ENCODE data around the gene POLR3B. TPM values are rescaled to one million over a fixed set of nuclear protein-coding genes. Genes with fewer than 3 reads are reported as not detected.

Gene POLR3B
- total RNA-seq (2021; ENCODE audit: unreplicated experiment), result 10.7 TPM
- polyA plus RNA-seq (2012), result 3.5 and 5.4 TPM in 2 replicates
- Bru-seq, nascent RNA, result percentile 73 among the genes with signal in this experiment
- percentile 56 among the genes with signal in this experiment for BruChase-seq, experiment 1, labeled RNA remaining after a 6-hour chase
- BruChase-seq, experiment 2, labeled RNA remaining after a 2-hour chase, result percentile 58 among the genes with signal in this experiment
- long read RNA-seq, full-length matches to known transcripts, result 19 of 24 reads
- long read RNA-seq, partial matches to known transcripts, result 1 of 24 reads
- long read RNA-seq, other reads (novel, unspliced or antisense), result 4 of 24 reads

GRCh38 chr12:106357549-106358395 is at the start of gene POLR3B:
Gene POLR3B (plus strand): TSS chr12:106357748. CDS start chr12:106357880, 132 bp downstream.
- POLR2A ChIA-PET, result interaction anchor here (0.7 to 1.6 kb wide), 8 partner anchors 11 to 561 kb away, joined by 3 to 4 read pairs (median 4); no protein-coding TSS in a partner anchor
- no peaks in the 10 kb centered on the region for H3K9me2 ChIP-seq (ENCODE audit: insufficient read depth)
- CTCF ChIA-PET, result interaction anchor here (0.7 to 2.8 kb wide), 21 partner anchors 9 to 650 kb away, joined by 3 to 34 read pairs (median 4); no protein-coding TSS in a partner anchor
- peaks cover 3 to 11% of the 10 kb centered on the region in 2 experiments; a peak in 3 of 4 replicates for H3K4me1 ChIP-seq (ENCODE audit: control insufficient read depth in 1 of 2, insufficient read depth in 2 of 2, low read length in 2 of 2)
- H3K9me3 ChIP-seq (ENCODE audit: control insufficient read depth in 1 of 2, insufficient read depth in 1 of 2, low read depth in 1 of 2, low read length in 2 of 2), result no peaks in the 10 kb centered on the region
- H3K79me2 ChIP-seq (ENCODE audit: insufficient read depth, low read length), result peaks cover 41% of the 10 kb centered on the region
- H3K27ac ChIP-seq (ENCODE audit: low read depth, low read length), result peak within 1 kb of the TSS; percentile 70
- ATAC-seq, result peak; percentile 90
- no peaks in the 10 kb centered on the region for H4K20me1 ChIP-seq (ENCODE audit: insufficient read depth)
- BruUV-seq (replicated peaks), result TSS peak; percentile 79
- peak within 1 kb of the TSS; percentile 85 to 89 for H3K4me3 ChIP-seq (replicated peaks in 1 of 2; ENCODE audit: low read depth in 1 of 2, low read length in 2 of 2)
- peak within 1 kb of the TSS; percentile 98 for H3K4me2 ChIP-seq (ENCODE audit: low read length)
- intact Hi-C loops (cut with micrococcal nuclease), result loop anchor here (1.0 to 2.0 kb wide), 3 partner anchors 131 to 561 kb away; no protein-coding TSS in a partner anchor
- peak within 1 kb of the TSS; percentile 82 for H3K9ac ChIP-seq (ENCODE audit: low read length)
- H3K27me3 ChIP-seq (ENCODE audit: insufficient read depth, low read length), result no peaks in the 10 kb centered on the region
- H2AFZ ChIP-seq (ENCODE audit: low read depth, low read length, poor library complexity, severe bottlenecking), result peak within 1 kb of the TSS; percentile 60
- RAD21 ChIA-PET (ENCODE audit: low non-redundant PET in 1 of 2, low total read pairs in 2 of 2, uncharacterized antibody in 2 of 2, unreplicated experiment in 2 of 2), result interaction anchor here in 1 of 2 experiments (1.0 to 2.1 kb wide), 3 partner anchors 12 to 561 kb away, joined by 3 to 6 read pairs (median 4); no protein-coding TSS in a partner anchor
- H3K36me3 ChIP-seq (ENCODE audit: control insufficient read depth in 1 of 2, insufficient read depth in 2 of 2, low read length in 2 of 2), result no peaks in the 10 kb centered on the region
- peak; percentile 93 for DNase-seq (ENCODE audit: low read depth, low spot score)
- TF ChIP-seq ZFX (IDR thresholded peaks at IDR 0.05) (peak; percentile 79), CBX3 (IDR thresholded peaks at IDR 0.05; ENCODE audit: low read depth) (peak; percentile 92), EGR1 (IDR thresholded peaks at IDR 0.05; ENCODE audit: low read depth) (peak; percentile 92), FOSL1 (IDR thresholded peaks at IDR 0.05; ENCODE audit: low read depth) (no peak; the same call in 1 of the 2 replicates), CEBPB (IDR thresholded peaks at IDR 0.05; ENCODE audit: low read depth) (no peak), SP1 (IDR thresholded peaks at IDR 0.05; ENCODE audit: low read depth) (peak; percentile 71; the same call in 1 of the 2 replicates), JUND (IDR thresholded peaks at IDR 0.05) (no peak), ELF1 (IDR thresholded peaks at IDR 0.05; ENCODE audit: borderline replicate concordance, low read depth) (peak; percentile 54; the same call in 1 of the 2 replicates), ZBTB33 (IDR thresholded peaks at IDR 0.05; ENCODE audit: extremely low read depth, insufficient replicate concordance, low read length) (peak; percentile 67), POLR2AphosphoS5 (IDR thresholded peaks at IDR 0.05; ENCODE audit: low read depth, low read length) (peak; percentile 90), SRF (IDR thresholded peaks at IDR 0.05; ENCODE audit: low read depth) (peak; percentile 66; the same call in 1 of the 2 replicates), MAX (IDR thresholded peaks at IDR 0.05) (peak; percentile 96), ZNF274 (IDR thresholded peaks at IDR 0.05; ENCODE audit: low read depth, low read length) (no peak), POLR2A (IDR thresholded peaks at IDR 0.05; ENCODE audit: borderline replicate concordance, extremely low read depth, insufficient read depth, insufficient read length) (peak; percentile 66), EZH2phosphoT487 (IDR thresholded peaks at IDR 0.05; ENCODE audit: borderline replicate concordance) (no peak)
- TF ChIP-seq, protein P1, sequence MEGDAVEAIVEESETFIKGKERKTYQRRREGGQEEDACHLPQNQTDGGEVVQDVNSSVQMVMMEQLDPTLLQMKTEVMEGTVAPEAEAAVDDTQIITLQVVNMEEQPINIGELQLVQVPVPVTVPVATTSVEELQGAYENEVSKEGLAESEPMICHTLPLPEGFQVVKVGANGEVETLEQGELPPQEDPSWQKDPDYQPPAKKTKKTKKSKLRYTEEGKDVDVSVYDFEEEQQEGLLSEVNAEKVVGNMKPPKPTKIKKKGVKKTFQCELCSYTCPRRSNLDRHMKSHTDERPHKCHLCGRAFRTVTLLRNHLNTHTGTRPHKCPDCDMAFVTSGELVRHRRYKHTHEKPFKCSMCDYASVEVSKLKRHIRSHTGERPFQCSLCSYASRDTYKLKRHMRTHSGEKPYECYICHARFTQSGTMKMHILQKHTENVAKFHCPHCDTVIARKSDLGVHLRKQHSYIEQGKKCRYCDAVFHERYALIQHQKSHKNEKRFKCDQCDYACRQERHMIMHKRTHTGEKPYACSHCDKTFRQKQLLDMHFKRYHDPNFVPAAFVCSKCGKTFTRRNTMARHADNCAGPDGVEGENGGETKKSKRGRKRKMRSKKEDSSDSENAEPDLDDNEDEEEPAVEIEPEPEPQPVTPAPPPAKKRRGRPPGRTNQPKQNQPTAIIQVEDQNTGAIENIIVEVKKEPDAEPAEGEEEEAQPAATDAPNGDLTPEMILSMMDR (IDR thresholded peaks at IDR 0.05 in 2 of 3, conservative IDR thresholded peaks at IDR 0.05 in 1 of 3; ENCODE audit: borderline replicate concordance in 1 of 3, insufficient read depth in 1 of 3, low read depth in 2 of 3, low read length in 2 of 3), result peak; percentile 78 to 90 (median 87)
- TF ChIP-seq, protein P2, sequence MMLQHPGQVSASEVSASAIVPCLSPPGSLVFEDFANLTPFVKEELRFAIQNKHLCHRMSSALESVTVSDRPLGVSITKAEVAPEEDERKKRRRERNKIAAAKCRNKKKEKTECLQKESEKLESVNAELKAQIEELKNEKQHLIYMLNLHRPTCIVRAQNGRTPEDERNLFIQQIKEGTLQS (IDR thresholded peaks at IDR 0.05), result no peak; the same call in 1 of the 2 replicates

Measured in HCT116 (cell line).